ENCODE data around the gene RAB40A. TPM values are rescaled to one million over a fixed set of nuclear protein-coding genes. Genes with fewer than 3 reads are reported as not detected.

The RAB40A gene
- total and polyA plus RNA-seq, 2 donors (not counting 1 experiment from before 2014, with no cell fraction given) = 0.15 to 0.67 TPM

DNA sequence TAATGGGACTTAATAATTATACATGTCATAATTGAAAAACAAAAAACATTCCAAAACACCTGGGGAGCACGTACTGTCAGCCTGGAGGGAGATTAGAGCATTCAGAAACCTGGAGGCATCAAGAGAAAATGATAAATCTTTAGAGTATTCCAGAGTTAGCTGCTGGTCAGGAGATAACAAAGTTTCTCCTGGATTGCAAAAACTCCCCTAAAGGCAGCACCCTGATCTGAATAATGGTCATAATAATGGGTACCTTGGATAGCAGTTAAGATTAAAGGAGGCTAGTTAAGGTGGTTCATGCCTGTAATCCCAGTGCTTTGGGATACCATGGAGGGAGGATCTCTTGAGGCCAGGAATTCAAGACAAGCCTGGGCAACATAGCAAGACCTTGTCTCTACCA, 15.9 kb upstream of the RAB40A start:
- ChIA-PET CTCF (interaction anchor here (1.3 kb wide), 1 partner anchor 284 kb away, joined by 4 read pairs; no protein-coding TSS in a partner anchor), POLR2A (no interaction called here)
- H3K27me3 ChIP-seq (replicated peaks in 1 of 4; ENCODE audit: control extremely low read depth in 1 of 4, control insufficient read depth in 3 of 4, insufficient read depth in 4 of 4, low read length in 3 of 4) = peaks cover 0 to 3% (median 0%) of the 10 kb centered on the region in 4 experiments
- no peak overlapping the region for H3K9ac ChIP-seq (ENCODE audit: low read length)
- no peak overlapping the region for H3K27ac Mint-ChIP-seq
- no peak for ATAC-seq (ENCODE audit: low read depth)
- H3K4me1 ChIP-seq (ENCODE audit: control insufficient read depth in 2 of 2, insufficient read depth in 2 of 2, low read length in 2 of 2) = peaks cover 3 to 4% of the 10 kb centered on the region in 2 donors
- H3K4me3 Mint-ChIP-seq = no peak overlapping the region
- TF ChIP-seq EZH2 (IDR thresholded peaks at IDR 0.05; ENCODE audit: borderline replicate concordance, insufficient read depth, low read depth, low read length, poor library complexity, severe bottlenecking) = no peak
- no peak for TF ChIP-seq CTCF (IDR thresholded peaks at IDR 0.05)
- no peak overlapping the region for H3K27ac ChIP-seq (ENCODE audit: low read length in 2 of 2)
- no peaks in the 10 kb centered on the region for H3K36me3 ChIP-seq (replicated peaks in 1 of 2; ENCODE audit: control extremely low read depth in 1 of 2, control insufficient read depth in 1 of 2, extremely low read depth in 1 of 2, insufficient read depth in 2 of 2, low read length in 1 of 2)
- H3K4me2 ChIP-seq (replicated peaks; ENCODE audit: low read depth, low read length, poor library complexity, severe bottlenecking) = no peak overlapping the region
- H4K20me1 ChIP-seq (ENCODE audit: control insufficient read depth, insufficient read depth, low read length, poor library complexity, severe bottlenecking) = no peaks in the 10 kb centered on the region
- intact Hi-C loops (cut with micrococcal nuclease) = no loop called here
- no peaks in the 10 kb centered on the region for H3K79me2 ChIP-seq (ENCODE audit: control insufficient read depth, insufficient read depth, low read length)
- no peak overlapping the region for H3K4me3 ChIP-seq (ENCODE audit: control extremely low read depth in 1 of 5, extremely low read depth in 1 of 5, insufficient read depth in 1 of 5, low read depth in 2 of 5, low read length in 4 of 5)
- WGBS (ENCODE audit: insufficient coverage) = no CpG with 5 or more reads among the region's 1 CpG
- H3K27me3 Mint-ChIP-seq = no peaks in the 10 kb centered on the region
- H3K9me3 Mint-ChIP-seq (ENCODE audit: insufficient read depth) = no peaks in the 10 kb centered on the region
- no peaks in the 10 kb centered on the region for H3K9me3 ChIP-seq (ENCODE audit: control extremely low read depth in 1 of 3, control insufficient read depth in 2 of 3, insufficient read depth in 1 of 3, low read length in 2 of 3)
- no peak overlapping the region for H2AFZ ChIP-seq (ENCODE audit: insufficient read depth, low read depth, low read length, poor library complexity, severe bottlenecking)
- no peak for DNase-seq
- peaks cover 4% of the 10 kb centered on the region for H3K4me1 Mint-ChIP-seq

DNA sequence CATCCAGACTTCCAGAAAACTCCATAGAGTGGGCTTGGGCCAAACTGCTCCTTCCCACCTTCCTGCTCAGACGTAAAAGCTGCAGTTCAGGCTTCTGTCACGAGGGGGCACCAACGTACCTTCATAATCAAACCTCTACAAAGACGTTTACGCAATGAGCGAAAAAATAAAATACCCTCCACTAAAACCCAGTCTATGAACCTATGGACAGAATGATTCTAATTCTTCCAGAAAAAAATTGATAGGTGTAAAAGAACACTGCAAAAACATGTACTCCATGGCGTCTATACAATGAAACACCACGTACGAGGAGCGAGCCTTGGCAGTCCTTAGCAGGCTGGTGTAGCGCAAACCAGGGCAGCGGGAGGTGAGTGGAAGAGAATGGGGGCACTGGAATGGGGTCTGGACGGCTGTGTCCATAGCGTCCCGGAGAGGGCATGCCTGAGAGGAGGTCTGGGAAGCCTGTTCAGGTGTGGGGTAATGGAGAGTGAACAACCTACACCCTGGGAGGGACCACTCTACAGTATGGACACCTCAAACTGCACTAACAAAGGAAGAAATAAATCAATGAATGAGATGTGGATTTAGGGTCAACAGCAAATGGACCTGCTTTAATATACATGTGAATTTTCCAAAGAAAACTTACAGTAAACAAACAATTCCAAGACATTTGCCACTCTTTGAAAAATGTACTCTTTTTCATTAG, 14.4 kb upstream of the RAB40A start:
- peak overlapping the region; percentile 76 for H3K4me3 Mint-ChIP-seq
- WGBS (ENCODE audit: insufficient coverage) = 0% methylated on average over 1 of the region's 15 CpGs

More for the DNA sequence above, 14.4 kb upstream of the RAB40A start:
- Mint-ChIP-seq H3K27ac (peak overlapping the region; percentile 26), H3K27me3 (no peaks in the 10 kb centered on the region), H3K9me3 (ENCODE audit: insufficient read depth) (no peaks in the 10 kb centered on the region), H3K4me1 (peaks cover 4% of the 10 kb centered on the region)
- ATAC-seq (ENCODE audit: low read depth) (peak; percentile 74), DNase-seq (peak; percentile 70)
- POLR2A ChIA-PET = no interaction called here
- Histone ChIP-seq H4K20me1 (ENCODE audit: control insufficient read depth, insufficient read depth, low read length, poor library complexity, severe bottlenecking) (no peaks in the 10 kb centered on the region), H2AFZ (ENCODE audit: insufficient read depth, low read depth, low read length, poor library complexity, severe bottlenecking) (peak overlapping the region; percentile 52), H3K27me3 (replicated peaks in 1 of 4; ENCODE audit: control extremely low read depth in 1 of 4, control insufficient read depth in 3 of 4, insufficient read depth in 4 of 4, low read length in 3 of 4) (peaks cover 0 to 3% (median 0%) of the 10 kb centered on the region in 4 experiments), H3K36me3 (replicated peaks in 1 of 2; ENCODE audit: control extremely low read depth in 1 of 2, control insufficient read depth in 1 of 2, extremely low read depth in 1 of 2, insufficient read depth in 2 of 2, low read length in 1 of 2) (no peaks in the 10 kb centered on the region), H3K79me2 (ENCODE audit: control insufficient read depth, insufficient read depth, low read length) (no peaks in the 10 kb centered on the region), H3K9me3 (ENCODE audit: control extremely low read depth in 1 of 3, control insufficient read depth in 2 of 3, insufficient read depth in 1 of 3, low read length in 2 of 3) (no peaks in the 10 kb centered on the region), H3K4me1 (ENCODE audit: control insufficient read depth in 2 of 2, insufficient read depth in 2 of 2, low read length in 2 of 2) (peaks cover 3 to 4% of the 10 kb centered on the region in 2 donors), H3K4me3 (ENCODE audit: control extremely low read depth in 1 of 5, extremely low read depth in 1 of 5, insufficient read depth in 1 of 5, low read depth in 2 of 5, low read length in 4 of 5) (peak overlapping the region in 1 of 5 experiments; percentile 28), H3K9ac (ENCODE audit: low read length) (peak overlapping the region; percentile 13), H3K27ac (ENCODE audit: low read length in 2 of 2) (no peak overlapping the region), H3K4me2 (replicated peaks; ENCODE audit: low read depth, low read length, poor library complexity, severe bottlenecking) (peak overlapping the region; percentile 48)
- intact Hi-C loops (cut with micrococcal nuclease) = loop anchor here (5.0 kb wide), 2 partner anchors 179 to 299 kb away; partner anchors contain the start of genes RAB9B and TMEM31
- TF ChIP-seq CTCF (IDR thresholded peaks at IDR 0.05) (peak; percentile 73), EZH2 (IDR thresholded peaks at IDR 0.05; ENCODE audit: borderline replicate concordance, insufficient read depth, low read depth, low read length, poor library complexity, severe bottlenecking) (no peak)
- CTCF ChIA-PET = interaction anchor here (0.6 to 1.5 kb wide), 7 partner anchors 152 to 298 kb away, joined by 3 to 12 read pairs (median 3); partner anchors contain the start of genes RAB9B and TMEM31
